GM19099 (cell line): ENCODE results near the gene CACNG4.

Source experiments
- POLR2A ChIP-seq: IDR thresholded peaks from 3 replicates; pipeline ENCODE4 v1.6.1; 2011; ENCODE audit warnings: low read depth; ENCODE audit not compliant: insufficient read length; ENCODE audit errors: extremely low read depth

The CACNG4 gene

GRCh38 chr17:67049025-67049739, 84.7 kb downstream of the CACNG4 start:
- TF ChIP-seq POLR2A, result no peak

GRCh38 chr17:67050066-67050465, 85.6 kb downstream of the CACNG4 start:
- TF ChIP-seq POLR2A, result no peak

DNA sequence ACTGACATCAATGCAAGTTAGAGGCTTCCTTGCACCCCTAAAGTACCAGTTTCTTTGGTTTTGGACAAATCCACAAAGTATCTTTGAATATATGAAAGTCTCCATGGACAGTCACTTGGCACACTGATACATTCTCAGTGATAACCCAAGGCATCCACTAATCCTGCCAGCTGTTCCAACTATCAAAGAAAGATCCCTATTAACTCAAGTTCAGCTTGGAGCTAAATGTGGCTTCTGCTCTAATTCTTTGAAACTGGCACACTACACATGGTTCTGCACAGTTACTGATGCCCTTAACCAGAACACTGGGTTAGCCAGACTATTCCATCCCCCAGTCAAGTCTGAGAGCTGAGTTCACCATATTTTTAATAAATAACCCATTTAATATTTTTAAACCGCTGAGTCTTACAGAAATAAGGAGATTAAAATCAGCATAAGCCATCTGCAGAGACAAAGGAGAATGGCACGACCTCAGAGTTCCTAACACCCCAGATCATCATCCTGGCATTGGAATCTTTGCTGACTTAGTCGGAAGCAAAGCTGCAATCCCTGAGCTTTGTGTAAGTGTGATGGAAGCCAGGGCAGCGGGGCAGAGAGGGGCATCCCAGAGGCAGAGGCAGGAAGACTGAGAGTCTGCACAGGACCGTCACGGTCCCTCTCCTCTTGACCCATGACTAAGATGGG, 86.1 kb downstream of the CACNG4 start:
- no peak for TF ChIP-seq POLR2A

- no peak for TF ChIP-seq POLR2A
Measured at GRCh38 chr17:67051155-67051538, 86.6 kb downstream of the CACNG4 start.

DNA sequence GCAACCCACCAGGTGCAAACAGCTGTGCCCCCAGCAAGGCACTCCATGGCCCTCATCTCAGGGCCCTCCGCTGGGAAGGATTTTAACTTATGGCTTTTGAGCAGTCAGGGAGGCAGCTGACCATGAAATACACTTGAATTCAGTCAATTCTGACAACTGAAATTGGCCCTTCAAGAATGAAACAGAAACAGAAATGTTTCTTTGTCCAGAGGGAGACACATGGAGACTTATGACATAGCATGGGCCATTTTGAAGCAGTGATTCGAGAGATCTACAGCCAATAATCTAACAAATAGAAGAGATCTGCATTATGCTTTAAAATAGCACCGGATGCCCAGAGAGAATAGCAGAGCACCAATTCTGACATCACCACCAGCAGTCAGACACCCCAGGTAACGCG, 87.3 kb downstream of the CACNG4 start:
- no peak for TF ChIP-seq POLR2A

DNA sequence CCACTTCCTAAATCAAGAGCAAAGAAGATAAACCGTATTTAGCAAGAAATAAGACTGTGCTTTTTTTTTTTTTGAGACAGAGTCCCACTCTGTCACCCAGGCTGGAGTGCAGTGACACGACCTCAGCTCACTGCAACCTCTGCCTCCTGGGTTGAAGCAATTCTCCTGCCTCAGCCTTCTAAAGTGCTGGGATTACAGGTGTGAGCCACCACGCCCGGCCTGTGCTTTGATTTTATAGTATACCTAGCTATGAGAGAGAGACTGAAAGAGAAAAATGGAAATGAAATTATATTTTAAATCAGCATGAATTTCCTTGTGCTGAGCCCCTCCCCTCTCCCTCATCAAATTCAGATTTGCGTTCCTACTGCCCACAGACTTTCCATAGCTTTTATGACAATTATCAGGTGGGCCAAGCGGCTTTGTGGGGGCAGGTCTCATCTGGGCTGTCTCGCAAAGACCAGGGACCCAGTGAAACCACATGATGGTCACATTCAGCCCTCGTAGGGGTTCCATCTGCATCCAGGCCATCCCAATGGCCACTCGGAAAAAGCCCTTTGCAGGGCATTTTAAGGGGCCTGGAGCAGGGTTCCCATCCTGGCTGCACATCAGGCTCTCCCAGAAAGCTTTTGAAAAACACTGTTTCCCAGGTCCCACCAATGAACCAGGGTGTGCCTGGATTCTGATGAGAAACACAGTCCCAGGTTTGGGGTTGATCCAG, 88.4 kb downstream of the CACNG4 start:
- TF ChIP-seq POLR2A, result no peak

- TF ChIP-seq POLR2A, result no peak
Measured at GRCh38 chr17:67053438-67054000, 89.0 kb downstream of the CACNG4 start.

DNA sequence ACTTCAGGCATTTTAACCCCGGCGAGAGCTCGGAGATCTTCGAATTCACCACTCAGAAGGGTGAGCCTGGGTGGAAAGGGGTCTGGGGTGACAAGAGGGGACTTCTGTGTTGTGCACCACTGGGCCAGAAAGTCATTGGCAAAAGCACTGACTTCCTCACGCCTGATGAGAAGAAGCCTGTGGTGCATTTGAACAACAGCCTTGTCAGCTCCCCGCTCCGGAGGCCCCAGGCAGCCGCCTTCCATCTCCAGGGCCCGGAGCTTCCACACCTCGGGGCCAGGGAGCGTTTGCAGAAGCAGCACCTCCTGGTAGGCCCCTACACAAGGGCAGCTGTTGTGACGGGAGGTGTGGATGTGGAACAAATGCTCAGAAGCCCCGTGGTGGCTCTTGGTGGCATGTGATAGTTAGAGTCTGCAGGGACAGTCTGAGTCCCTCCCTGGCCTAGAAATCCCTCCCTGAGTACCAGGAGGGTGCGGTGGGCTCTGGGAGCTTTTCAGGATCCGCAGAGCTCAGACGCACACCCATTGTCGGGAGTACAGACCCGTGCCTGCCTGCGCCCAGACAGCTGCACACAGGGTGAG, 89.6 kb downstream of the CACNG4 start:
- TF ChIP-seq POLR2A, result no peak

- TF ChIP-seq POLR2A, result no peak
Measured at GRCh38 chr17:67054608-67055007, 90.1 kb downstream of the CACNG4 start.

- TF ChIP-seq POLR2A, result no peak
Measured at GRCh38 chr17:67055041-67055443, 90.5 kb downstream of the CACNG4 start.

DNA sequence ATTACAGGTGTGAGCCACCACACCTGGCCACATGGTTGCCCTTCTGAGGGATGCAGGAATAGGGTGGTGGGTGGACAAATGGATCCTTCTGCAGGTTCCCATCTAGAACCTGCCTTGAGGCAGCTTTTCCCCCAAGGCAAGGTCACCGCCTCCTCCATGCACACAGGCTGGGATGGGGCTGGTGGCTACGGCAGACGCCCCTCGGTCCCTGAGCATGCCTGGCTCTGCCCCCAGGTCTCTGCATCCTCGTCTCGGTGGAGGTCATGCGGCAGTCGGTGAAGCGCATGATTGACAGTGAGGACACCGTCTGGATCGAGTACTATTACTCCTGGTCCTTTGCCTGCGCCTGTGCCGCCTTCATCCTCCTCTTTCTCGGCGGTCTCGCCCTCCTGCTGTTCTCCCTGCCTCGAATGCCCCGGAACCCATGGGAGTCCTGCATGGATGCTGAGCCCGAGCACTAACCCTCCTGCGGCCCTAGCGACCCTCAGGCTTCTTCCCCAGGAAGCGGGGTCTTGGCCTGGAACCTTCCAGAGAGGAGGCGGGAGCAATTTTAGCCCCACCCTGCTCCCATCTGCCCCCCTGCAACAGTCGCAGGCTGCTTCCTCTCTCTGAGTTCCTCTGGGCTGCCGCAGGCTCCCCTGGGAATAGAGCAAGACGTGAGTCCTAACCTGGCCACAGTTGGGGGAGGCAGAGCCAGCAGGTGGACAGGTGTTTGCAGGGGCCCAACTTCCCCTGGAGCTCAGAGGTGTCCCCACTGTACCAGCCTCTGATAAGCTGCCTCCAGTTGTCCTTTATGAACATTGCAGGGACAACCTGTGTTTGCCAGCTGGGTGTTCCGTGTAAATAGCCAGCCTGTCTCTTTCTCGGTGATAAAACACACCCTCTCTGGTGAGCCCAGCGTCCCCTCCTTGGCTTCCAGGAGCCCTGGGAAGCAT, 91.6 kb downstream of the CACNG4 start:
- no peak for TF ChIP-seq POLR2A

DNA sequence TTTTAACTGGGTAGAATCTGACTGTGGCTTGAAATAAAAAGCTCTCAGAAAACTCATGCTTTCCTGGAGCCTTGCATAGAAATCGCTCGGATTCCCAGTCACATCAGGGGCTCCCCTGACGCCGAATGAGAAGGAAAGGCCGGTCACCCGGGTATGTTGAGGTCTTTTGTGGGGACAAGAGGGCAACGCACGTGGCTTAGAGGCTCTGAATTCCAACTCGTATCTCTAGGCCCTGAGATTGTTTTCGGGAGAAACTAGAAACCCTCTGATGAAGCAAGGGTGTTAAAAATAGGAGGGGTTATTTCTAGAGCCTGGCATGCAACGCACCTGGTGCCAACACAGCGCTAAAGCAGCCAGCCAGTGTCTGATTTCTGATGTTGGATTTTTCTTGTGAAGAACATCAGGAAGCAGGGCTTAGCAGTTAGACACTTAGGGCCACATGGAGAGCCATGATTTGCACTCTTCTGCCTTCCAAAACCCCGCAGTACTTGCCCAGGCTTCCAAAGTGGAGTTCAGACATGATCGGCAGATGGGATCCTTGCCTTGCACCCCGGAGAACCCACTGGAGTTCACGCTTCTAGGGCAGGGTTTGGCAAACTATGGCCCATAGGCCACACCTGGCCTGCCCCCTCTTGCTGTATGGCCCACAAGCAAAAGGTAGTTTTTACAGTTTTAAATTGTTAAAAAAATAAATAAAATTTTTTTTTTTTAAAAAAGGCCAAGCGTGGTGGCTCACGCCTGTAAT, 92.4 kb downstream of the CACNG4 start:
- no peak for TF ChIP-seq POLR2A

- no peak for TF ChIP-seq POLR2A
Measured at GRCh38 chr17:67058036-67058435, 93.5 kb downstream of the CACNG4 start.
